SK-N-MC (cell line): Measurements from ENCODE around the gene RPS6KA6.

Source experiments
- EZH2 ChIP-seq: fragments of 200-600 bp; sonication (generic); IDR thresholded peaks from one replicate; pipeline ENCODE4 v1.6.1; 2017; ENCODE audit warnings: antibody characterized with exemption
- FOXP2 ChIP-seq: optimal IDR thresholded peaks from 2 replicates; pipeline ENCODE3; 2011; ENCODE audit warnings: mild to moderate bottlenecking, moderate library complexity; ENCODE audit not compliant: insufficient read depth; ENCODE audit errors: extremely low read length, control extremely low read depth
- POLR2AphosphoS5 ChIP-seq: IDR thresholded peaks from 2 replicates; pipeline ENCODE4 v1.6.1; 2012; ENCODE audit warnings: mild to moderate bottlenecking, low read depth, low read length, borderline replicate concordance

GRCh38 chrX:84219551-84219950, 31.6 kb upstream of the RPS6KA6 start:
- TF ChIP-seq POLR2AphosphoS5 (no peak), EZH2 (no peak), FOXP2 (no peak)
